ENCODE data around the gene DMD. TPM values are rescaled to one million over a fixed set of nuclear protein-coding genes. Genes with fewer than 3 reads are reported as not detected.

The DMD gene
- total RNA-seq, 1 experiment from 2014 or later, result 25.3 TPM

DNA sequence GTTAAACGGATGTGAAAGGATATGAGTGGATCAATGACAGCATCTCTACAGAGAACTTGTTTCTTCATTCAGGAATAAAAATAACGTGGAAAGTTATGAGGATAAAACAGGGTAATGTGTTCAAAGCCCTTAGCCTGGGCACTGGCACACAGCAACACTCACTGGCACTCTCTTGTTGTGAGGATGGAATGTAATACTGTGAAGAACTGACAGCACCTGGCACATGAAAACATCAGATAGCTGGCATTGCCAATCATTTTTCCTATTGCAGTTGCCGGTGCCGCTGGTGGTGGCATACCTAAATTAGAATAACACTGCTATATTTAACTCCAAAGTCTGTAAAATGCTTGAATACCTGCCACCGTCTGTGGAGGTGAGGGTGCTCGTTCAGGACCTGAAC, 1061.2 kb downstream of the DMD start:
- intact Hi-C loops (cut with micrococcal nuclease; ENCODE audit: unreplicated experiment), result no loop called here
- no peaks in the 10 kb centered on the region for H3K9me2 ChIP-seq (ENCODE audit: insufficient read depth)
- H3F3A ChIP-seq (ENCODE audit: insufficient read depth, low read depth), result no peaks in the 10 kb centered on the region
- DNase-seq, result no peak
- CTCF ChIA-PET, result no interaction called here
- H3K79me2 ChIP-seq (ENCODE audit: low read depth), result no peaks in the 10 kb centered on the region
- H3K27ac ChIP-seq, result no peak overlapping the region
- TF ChIP-seq EZH2 (IDR thresholded peaks at IDR 0.05; ENCODE audit: low read depth), result no peak
- TF ChIP-seq, protein P1, sequence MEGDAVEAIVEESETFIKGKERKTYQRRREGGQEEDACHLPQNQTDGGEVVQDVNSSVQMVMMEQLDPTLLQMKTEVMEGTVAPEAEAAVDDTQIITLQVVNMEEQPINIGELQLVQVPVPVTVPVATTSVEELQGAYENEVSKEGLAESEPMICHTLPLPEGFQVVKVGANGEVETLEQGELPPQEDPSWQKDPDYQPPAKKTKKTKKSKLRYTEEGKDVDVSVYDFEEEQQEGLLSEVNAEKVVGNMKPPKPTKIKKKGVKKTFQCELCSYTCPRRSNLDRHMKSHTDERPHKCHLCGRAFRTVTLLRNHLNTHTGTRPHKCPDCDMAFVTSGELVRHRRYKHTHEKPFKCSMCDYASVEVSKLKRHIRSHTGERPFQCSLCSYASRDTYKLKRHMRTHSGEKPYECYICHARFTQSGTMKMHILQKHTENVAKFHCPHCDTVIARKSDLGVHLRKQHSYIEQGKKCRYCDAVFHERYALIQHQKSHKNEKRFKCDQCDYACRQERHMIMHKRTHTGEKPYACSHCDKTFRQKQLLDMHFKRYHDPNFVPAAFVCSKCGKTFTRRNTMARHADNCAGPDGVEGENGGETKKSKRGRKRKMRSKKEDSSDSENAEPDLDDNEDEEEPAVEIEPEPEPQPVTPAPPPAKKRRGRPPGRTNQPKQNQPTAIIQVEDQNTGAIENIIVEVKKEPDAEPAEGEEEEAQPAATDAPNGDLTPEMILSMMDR (conservative IDR thresholded peaks at IDR 0.05), result no peak
- H3K27me3 ChIP-seq (ENCODE audit: insufficient read depth, low read depth), result no peaks in the 10 kb centered on the region
- H3K4me1 ChIP-seq (replicated peaks; ENCODE audit: insufficient read depth), result no peaks in the 10 kb centered on the region
- POLR2A ChIA-PET (ENCODE audit: unreplicated experiment), result no interaction called here
- H2AFZ ChIP-seq, result no peak overlapping the region
- no peak overlapping the region for H3K4me3 ChIP-seq
- H4K20me1 ChIP-seq (ENCODE audit: insufficient read depth), result no peaks in the 10 kb centered on the region
- no peak overlapping the region for H3K4me2 ChIP-seq
- BruUV-seq (replicated peaks), result no TSS peak
- H3K36me3 ChIP-seq (ENCODE audit: low read depth), result no peaks in the 10 kb centered on the region
- H3K9me3 ChIP-seq (ENCODE audit: insufficient read depth, low read depth), result no peaks in the 10 kb centered on the region

DNA sequence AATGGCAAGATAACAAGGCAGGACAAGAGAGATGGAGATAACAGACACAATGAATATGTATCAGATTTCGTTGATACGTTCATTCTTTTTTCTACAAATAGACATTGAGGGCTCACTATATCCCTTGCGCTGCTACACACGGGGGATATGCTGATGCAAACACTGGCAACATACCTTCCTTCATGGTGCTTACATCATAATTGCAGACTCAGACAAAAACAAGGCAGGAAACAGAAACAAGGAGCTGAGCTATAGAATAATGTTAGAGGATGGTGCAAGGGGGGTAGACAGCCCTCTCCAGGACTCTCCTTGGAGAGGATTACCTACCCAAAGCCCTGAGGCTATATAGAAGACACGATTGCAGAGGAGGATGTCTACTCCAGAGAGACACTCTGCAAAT, 1069.5 kb downstream of the DMD start:
- Histone ChIP-seq H3K9me3 (ENCODE audit: insufficient read depth, low read depth) (no peaks in the 10 kb centered on the region), H3K9me2 (ENCODE audit: insufficient read depth) (no peaks in the 10 kb centered on the region), H3K36me3 (ENCODE audit: low read depth) (no peaks in the 10 kb centered on the region), H3K79me2 (ENCODE audit: low read depth) (no peaks in the 10 kb centered on the region), H4K20me1 (ENCODE audit: insufficient read depth) (no peaks in the 10 kb centered on the region), H2AFZ (no peak overlapping the region), H3K27ac (no peak overlapping the region), H3K4me2 (no peak overlapping the region), H3K4me1 (replicated peaks; ENCODE audit: insufficient read depth) (no peaks in the 10 kb centered on the region), H3K4me3 (no peak overlapping the region), H3F3A (ENCODE audit: insufficient read depth, low read depth) (no peaks in the 10 kb centered on the region), H3K27me3 (ENCODE audit: insufficient read depth, low read depth) (no peaks in the 10 kb centered on the region)
- ChIA-PET POLR2A (ENCODE audit: unreplicated experiment) (no interaction called here), CTCF (no interaction called here)
- intact Hi-C loops (cut with micrococcal nuclease; ENCODE audit: unreplicated experiment), result no loop called here
- no peak for DNase-seq
- no TSS peak for BruUV-seq (replicated peaks)
- TF ChIP-seq, protein P1 (conservative IDR thresholded peaks at IDR 0.05), result no peak
- TF ChIP-seq EZH2 (IDR thresholded peaks at IDR 0.05; ENCODE audit: low read depth), result no peak

DNA sequence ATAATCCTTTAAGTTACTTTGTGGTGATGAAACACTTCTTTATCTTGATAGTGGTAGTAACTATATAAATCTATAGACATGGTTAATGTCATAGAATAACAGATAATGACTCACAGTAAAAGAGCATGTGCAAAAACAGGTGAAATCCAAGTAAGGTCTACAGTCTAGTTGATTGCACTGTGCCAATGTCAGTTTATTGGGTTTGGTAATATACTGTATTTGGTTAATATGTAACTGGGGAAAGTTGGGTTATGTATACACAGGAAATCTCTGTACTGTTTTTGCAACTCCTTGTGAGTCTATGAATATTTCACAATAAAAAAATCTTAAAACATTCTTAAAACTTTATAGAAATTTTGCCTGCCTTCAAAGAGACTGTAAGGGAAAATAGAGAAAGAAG, 1071.9 kb downstream of the DMD start:
- no peak for DNase-seq
- no peaks in the 10 kb centered on the region for H3K79me2 ChIP-seq (ENCODE audit: low read depth)
- POLR2A ChIA-PET (ENCODE audit: unreplicated experiment), result no interaction called here
- no peak overlapping the region for H2AFZ ChIP-seq
- CTCF ChIA-PET, result no interaction called here
- no peaks in the 10 kb centered on the region for H3K9me3 ChIP-seq (ENCODE audit: insufficient read depth, low read depth)
- H3K4me2 ChIP-seq, result no peak overlapping the region
- no peaks in the 10 kb centered on the region for H3F3A ChIP-seq (ENCODE audit: insufficient read depth, low read depth)
- H3K9me2 ChIP-seq (ENCODE audit: insufficient read depth), result no peaks in the 10 kb centered on the region
- no peaks in the 10 kb centered on the region for H4K20me1 ChIP-seq (ENCODE audit: insufficient read depth)
- BruUV-seq (replicated peaks), result no TSS peak
- H3K36me3 ChIP-seq (ENCODE audit: low read depth), result no peaks in the 10 kb centered on the region
- H3K4me1 ChIP-seq (replicated peaks; ENCODE audit: insufficient read depth), result no peaks in the 10 kb centered on the region
- intact Hi-C loops (cut with micrococcal nuclease; ENCODE audit: unreplicated experiment), result no loop called here
- no peaks in the 10 kb centered on the region for H3K27me3 ChIP-seq (ENCODE audit: insufficient read depth, low read depth)
- no peak overlapping the region for H3K4me3 ChIP-seq
- TF ChIP-seq, protein P1 (conservative IDR thresholded peaks at IDR 0.05), result no peak
- TF ChIP-seq EZH2 (IDR thresholded peaks at IDR 0.05; ENCODE audit: low read depth), result no peak
- H3K27ac ChIP-seq, result no peak overlapping the region
